Activated CD4-positive, alpha-beta T cell treated with anti-CD3 and anti-CD28 coated beads for 4 hours (primary cell): Measurements from ENCODE around the gene RNF10.
"Not testable (repeated sequence)": the region's sequence is repeated elsewhere in the genome, so short reads cannot be mapped to it uniquely, and the experiment has no call there.

Source experiments
- DNase-seq, 2 donors: peaks; one replicate each; pipeline ENCODE4 v3.0.0-alpha.2; 2020

The RNF10 gene

DNA sequence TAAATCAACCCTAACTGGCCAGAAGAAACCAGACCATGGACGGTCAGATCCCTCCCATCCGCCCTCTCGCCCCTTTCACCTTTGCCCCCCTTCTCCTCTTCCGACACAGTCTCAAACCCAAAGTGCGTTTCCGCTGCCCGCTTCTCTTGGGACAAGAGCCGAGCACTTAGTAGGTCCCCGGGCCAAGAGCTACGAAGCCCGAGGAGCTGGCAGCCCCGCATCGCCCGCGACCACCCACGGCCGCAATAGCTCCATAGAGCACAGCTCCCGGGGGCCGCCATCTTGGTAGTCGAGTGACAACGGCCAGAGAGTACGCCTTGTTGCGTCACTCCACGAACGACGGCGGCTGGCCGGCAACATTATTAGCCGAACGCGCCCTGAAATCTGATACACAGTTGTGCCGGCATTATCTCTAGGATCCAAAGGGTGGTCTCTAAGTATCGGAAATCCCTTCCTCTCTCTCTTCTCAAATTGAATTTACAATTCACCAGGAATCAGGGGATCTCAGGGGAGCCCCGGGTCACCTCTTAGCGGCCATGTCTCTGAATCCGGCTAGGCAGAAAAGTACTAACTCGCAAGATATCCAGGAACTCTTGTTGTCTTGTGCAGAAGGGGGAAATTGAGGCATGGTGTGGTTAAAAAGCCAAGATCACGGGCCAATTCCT, 5.2 kb upstream of the RNF10 start, which contains the start of gene COQ5:
COQ5 (minus strand) TSS at position 298 of the 665 bp plus-strand sequence; CDS start at position 281, 17 bp downstream.
- peak; percentile 81 to 83 for DNase-seq

DNA sequence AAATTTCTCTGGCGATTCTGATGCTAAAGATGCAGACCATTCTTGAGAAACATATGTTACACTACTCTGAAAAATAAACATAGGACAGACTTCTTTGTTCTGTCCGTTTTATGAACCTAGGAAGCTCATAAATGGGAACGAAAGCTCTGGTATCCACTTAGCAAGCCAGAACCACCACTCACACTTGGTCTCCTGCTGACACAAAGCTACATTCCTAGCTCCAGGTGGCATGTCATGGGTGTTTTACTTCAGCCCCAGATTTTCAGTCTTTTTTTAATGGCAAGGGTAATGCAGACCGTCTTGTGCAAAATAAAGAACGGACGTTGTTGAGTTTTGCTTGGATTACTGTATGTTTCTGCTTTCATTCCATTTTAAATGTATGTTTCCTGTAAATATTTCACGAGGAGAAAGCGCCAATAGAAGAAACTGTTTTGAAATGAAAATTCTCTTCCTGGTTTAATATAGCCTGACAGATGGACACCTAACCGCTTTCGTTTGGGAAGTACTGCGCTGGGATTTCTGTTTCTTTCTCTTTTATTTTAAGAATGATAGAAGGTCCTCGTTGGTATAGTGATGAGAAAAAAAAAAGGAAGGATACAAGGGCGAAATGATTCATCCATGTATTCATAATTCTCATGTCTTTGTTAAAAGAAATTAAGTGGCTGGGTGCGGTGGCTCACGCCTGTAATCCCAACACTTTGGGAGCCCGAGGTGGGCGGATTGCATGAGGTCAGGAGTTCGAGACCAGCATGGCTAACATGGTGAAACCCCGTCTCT, 4.3 kb upstream of the RNF10 start:
- no peak for DNase-seq

DNA sequence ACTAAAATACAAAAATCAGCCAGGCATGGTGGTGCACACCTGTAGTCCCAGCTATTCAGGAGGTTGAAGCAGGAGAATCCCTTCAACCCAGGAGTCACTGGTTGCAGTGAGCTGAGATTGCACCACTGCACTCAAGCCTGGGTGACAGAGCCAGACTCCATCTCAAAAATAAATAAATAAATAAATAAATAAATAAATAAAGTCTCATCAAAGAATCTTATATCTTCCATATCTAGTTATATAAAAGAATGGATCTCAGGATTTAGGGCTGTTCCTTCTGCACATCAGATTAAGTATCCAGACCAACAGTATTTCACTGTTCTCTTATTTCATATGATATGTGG, 3.8 kb upstream of the RNF10 start:
- not testable (repeated sequence) for DNase-seq

DNA sequence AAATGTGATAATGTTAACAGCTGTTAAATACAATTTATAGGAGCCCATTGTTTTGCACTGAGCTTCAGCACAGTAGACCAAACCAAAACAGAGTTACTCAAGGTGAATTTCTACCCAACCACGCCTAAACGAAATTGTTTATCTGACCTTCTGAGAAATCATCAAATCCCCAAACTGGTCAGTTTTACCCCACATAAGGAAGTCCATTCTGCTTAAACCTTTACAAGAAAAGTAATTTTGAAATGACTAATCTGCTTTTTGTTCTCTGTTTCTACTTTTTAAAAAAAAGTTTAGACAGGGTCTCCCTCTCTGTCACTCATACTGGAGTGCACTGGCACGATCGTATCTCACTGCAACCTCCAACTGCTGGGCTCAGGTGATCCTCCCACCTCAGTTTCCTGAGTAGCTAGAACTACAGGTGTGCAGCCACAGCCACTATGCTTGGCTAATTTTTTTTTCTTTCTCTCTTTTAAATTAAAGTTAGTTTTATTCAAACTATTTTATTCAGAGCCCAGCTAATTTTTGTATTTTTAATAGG, 1.4 kb upstream of the RNF10 start:
- DNase-seq, result no peak

DNA sequence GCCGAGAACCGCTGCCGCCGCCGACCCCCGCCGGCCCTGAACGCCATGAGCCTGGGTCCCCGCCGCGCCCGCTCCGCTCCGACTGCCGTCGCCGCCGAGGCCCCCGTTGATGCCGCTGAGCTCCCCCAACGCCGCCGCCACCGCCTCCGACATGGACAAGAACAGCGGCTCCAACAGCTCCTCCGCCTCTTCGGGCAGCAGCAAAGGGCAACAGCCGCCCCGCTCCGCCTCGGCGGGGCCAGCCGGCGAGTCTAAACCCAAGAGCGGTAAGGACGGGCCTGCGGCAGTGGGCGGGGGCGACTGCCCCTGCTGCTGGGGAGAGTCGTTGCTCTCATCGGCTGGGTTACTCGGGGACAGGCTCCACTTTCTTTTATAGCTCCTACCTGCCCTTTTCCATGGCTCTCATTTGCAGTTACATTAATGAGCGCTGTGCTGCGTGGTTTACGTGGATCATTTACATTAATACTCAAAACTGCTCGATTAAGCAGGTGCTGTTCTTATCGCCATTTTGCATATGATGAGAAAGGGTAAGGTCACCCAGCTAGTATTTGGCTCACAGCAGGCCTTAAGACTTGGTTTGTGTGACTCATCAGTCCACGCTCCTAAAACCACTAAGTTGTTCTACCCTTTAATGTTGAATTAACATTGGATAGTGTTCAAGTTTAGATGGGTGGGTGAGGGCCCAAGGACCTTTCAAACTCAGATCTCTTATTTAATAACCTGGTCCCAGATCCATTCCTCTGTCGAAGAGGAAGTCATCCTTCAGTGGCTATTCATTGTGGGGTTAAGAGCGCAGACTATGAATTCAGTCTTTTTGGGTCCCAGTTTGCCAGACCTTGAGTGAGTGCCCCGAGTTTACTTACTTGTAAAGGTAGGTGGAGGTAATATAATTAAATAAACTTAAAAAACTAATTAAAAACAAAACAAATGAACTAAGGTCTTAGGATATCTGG, 823 bp downstream of the RNF10 start:
- peak; percentile 42 to 46 for DNase-seq

GRCh38 chr12:120536064-120536791, 2.1 kb downstream of the RNF10 start:
- DNase-seq, result peak in 1 of 2 donors; percentile 29

- DNase-seq, result no peak
Measured at GRCh38 chr12:120537856-120538220, 3.7 kb downstream of the RNF10 start.

DNA sequence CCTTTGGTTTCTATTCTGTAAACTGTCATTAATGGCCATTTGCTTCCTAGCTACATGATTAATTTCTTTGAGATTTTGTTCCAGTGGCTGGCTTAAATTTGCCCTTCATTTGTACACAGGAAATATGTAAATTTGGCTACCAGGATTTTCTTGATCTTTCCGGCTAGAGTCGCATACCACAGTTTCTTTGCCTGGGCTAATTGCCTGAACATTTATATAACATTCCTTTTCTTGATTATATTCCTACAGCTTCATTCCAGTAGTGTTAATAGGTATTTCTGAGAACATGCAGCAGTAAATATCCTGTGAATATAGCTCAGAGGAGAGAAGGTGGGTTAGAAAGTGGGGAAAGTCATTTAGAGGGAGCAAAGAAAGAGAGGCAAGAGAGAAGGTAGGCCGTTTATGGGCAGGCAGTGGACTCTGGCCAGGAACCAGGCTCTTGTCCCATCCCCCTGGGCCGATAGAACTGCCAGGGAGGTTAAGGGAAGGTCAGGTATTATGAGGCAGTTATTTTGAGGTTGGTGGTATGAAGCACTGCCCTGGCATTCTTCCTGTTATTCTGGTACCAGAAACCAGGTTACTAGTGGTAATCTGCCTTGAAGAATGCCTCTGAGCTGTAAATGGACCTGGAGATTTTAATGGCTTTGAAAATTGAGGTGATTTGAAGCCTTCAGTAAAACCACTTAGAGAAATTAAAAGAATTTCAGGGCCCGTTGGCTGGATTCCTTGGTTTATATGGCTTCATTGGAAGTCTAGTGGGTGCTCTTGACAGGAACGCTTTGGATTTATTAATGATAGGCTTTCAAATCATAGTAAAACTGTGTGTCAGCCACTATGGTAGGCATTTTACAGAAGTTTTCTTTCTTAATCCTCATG, 4.4 kb downstream of the RNF10 start:
- no peak for DNase-seq

- no peak for DNase-seq
Measured at GRCh38 chr12:120539303-120539702, 5.1 kb downstream of the RNF10 start.

- no peak for DNase-seq
Measured at GRCh38 chr12:120540445-120540844, 6.3 kb downstream of the RNF10 start.

- DNase-seq, result no peak
Measured at GRCh38 chr12:120542166-120542565, 8.0 kb downstream of the RNF10 start.

- DNase-seq, result no peak
Measured at GRCh38 chr12:120544691-120545090, 10.5 kb downstream of the RNF10 start.

DNA sequence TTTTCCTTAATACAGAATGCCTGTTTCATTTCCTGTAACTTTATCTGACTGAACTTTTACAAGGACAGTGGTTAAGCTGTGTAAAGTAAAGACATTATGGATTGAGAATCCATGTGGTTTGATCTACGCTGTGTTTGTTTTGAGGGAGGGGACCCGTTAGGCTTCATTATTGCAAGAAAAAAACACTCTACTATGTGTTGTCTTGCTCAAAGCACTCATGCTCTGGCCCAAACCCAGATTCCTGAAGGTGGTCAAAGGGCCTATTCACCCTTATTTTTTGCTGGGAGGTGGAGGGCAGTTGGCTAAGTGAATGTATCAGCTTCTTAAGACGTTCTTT, 11.9 kb downstream of the RNF10 start:
- no peak for DNase-seq

- DNase-seq, result no peak
Measured at GRCh38 chr12:120554678-120555077, 20.5 kb downstream of the RNF10 start.

GRCh38 chr12:120557589-120557988, 23.4 kb downstream of the RNF10 start:
- DNase-seq, result no peak

- DNase-seq, result no peak
Measured at GRCh38 chr12:120562906-120563305, 28.8 kb downstream of the RNF10 start.

- no peak for DNase-seq
Measured at GRCh38 chr12:120563495-120563894, 29.3 kb downstream of the RNF10 start.

DNA sequence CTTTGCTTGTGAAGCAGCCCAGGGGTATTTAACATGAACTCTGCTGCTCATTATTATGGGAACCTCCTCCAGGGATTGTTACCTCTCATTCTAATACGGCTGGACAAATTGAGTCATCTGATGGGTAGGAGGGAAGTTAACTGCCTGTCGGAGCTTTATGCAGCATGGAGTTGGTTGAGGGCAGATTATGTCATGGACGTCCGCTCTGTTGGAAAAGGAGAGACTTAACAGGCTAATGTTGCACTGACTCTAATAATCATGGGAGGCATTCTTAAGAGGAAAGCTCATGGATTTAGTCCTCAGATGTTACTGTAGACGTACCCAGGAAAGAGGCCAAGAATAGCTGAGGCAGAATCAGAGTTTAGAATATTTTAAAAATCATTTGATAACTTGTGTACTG, 37.1 kb downstream of the RNF10 start:
- no peak for DNase-seq

GRCh38 chr12:120573560-120573959, 39.4 kb downstream of the RNF10 start:
- no peak for DNase-seq

DNA sequence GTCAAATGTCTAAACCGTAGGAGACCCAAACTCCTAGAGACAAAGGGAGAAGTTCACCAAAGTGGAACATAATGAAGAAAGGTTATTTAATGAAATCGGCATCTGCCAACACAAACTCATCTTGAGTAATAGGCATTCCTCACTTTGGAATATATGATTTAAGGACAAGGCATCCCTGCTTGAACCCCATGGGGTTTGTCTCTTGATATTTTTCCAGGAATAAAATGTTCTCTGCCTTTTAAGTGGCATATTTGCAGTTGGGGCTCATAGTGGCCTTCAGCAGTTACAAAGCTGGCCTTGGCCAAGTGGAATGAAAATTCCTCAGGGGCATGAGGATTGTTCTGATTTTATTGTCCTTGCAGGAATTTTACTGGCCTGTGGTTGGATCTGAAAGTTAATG, 40.0 kb downstream of the RNF10 start:
- DNase-seq, result no peak

DNA sequence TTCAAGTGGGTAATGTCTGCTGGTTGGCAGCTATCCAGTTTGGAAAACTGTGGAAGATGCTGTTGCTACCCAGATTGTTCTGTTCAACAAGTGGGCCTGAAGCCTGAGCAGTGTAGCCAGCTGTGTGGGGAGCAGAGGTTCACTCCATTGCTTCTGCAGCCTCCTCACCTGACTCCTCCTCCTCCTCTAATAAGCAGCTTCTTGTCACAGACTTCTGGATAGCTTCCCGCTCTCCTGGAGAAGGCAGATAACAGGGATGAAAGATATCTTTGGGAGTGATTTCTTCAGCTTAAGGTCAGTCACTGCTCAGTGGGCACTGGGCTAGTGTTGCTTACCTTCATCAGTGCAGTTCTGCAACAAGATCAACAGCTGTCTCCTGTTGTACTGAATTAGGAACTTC, 45.0 kb downstream of the RNF10 start:
- no peak for DNase-seq
